Inferior parietal cortex (tissue), 1 donor: ENCODE measurements around the gene TANC2.

Experiments
- DNase-seq: peaks from one replicate; pipeline ENCODE4 v3.0.0-alpha.2; 2016; ENCODE audit errors: extremely low spot score

The TANC2 gene

DNA sequence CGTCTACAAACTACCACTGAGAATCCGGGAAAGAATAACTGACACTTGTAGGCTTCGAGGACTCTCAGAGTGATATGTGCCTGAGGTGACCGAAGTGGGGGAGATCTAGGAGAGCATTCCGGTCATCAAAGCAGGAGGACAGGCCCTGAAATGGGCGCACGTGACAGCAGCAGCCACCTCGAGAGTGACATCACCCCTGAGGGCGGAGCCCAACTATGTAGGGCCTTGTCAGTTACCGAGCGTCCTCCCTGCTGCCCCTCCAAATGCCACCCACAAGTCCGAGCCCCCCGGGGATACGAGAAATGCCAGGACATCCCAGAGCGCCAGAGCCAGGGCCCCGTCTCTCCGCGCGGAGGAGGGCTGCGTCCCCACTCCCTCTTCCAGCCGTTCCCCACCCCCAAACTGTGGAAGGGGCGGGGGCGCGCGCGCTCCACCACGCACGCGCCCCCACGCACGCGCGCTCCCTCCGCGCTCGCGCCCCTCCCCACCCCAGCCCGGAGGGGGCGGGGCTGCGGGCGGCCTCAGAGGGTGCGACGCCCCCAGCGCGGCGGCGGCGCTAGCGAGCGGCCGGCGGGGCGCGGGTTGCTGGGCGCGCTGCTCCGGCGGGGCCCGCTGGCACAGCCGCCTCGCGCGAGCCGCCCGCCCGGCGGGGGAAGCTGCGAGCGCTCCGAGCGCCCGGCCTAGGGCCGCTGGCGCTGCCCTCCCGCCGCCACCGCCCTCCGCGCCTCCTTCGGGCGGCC, at the start of gene TANC2:
TANC2 (plus strand) TSS at position 550 of the 740 bp plus-strand sequence. CDS start 43,325 bp downstream, outside the sequence.
- DNase-seq = peak; percentile 77

- no peak for DNase-seq
Observed at GRCh38 chr17:62916684-62917571, 49.1 kb upstream of the TANC2 start.

- no peak for DNase-seq
Observed at GRCh38 chr17:62919388-62919787, 46.6 kb upstream of the TANC2 start.

DNA sequence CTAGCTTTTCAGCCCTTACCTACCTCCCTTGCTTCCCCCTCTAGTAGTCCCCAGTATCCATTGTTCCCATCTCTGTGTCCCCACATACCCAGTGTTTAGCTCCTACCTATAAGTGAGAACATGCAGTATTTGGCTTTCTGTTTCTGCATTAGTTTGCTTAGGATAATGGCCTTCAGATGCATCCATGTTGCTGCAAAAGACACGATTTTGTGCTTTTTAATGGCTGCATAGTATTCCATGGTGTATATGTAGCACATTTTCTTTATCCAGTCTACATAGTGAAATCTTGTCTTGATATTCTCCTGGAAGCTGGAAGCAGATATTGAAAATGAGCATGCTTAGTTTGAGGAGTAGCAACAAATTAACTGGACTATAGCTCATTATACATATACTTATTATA, 45.7 kb upstream of the TANC2 start:
- no peak for DNase-seq

DNA sequence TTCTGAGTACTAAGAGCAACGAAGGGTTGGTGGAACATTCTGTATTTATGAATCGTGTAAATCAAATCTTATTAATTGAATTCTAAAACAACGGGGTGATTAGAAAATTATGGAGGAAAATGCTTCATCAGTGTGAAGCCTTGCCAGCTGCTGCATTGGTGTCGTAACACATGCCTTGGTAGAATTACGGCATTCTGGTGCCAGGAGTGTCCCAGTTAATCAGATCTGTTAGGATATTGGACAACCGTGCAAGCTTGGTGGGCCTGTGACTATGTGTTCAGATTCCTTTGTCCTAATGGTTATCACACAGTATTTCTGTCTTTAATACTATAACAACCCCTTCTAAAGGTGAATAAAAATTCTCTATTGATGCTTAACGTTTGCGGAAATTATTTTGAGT, 44.2 kb upstream of the TANC2 start:
- no peak for DNase-seq

DNA sequence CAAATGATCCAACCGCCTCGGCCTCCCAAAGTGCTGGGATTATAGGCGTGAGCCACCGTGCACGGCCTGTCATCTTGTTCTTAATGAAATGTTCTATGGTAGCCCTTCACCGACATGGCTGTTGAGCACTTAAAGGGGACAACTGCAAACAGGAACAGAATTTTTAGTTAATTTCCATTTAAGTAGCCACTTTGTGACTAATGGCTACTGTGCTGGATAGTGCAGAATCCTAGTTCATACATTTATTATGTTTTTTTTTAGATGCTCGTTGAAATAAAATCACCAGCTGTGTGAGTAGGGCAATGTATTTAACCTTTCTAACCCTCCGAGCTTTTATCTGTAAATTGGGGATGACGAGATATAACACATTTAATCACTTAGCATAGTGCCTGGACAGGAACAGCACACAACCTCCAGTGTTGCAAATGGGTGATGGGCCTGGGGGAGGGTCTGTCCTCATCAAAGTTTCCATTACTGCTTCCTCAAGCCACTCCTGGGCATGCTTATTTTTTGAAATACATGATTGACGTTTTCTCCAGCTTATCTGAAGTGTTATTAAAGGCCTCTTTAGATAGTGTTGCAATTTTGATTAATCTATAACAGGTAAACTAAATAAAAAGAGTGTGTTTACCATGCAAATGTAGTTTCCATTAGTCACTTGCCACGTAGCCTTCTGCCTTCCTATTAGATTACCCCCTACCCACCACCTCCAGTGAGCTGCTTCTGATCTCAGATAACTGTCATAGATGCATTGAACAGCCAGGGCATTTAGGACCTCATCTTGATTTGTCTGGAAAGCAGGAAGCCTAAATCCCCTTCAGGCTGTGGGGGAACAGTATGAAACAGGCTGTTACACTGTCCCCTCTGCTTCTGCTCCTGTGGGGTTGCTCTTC, 42.5 kb upstream of the TANC2 start:
- no peak for DNase-seq

GRCh38 chr17:62925267-62925836, 40.7 kb upstream of the TANC2 start:
- no peak for DNase-seq

GRCh38 chr17:62927083-62927482, 39.0 kb upstream of the TANC2 start:
- DNase-seq = no peak

DNA sequence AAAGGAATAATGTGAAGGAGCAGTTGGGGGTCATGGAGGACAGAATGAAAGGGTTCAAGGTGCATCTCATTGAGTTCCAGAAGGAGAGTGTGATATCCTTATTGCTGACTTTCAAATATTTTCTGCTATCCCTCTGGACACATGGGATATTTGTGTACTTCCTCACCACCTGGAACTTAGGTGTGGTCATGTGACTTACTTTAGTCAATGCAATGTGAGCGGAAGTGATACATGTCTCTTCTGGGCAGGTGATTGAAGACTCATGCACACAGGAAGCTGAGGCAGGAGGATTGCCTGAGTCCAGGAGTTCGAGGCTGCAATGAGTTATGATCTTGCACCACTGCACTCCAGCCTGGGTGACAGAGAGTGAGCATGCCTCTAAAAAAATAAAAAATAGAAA, 36.7 kb upstream of the TANC2 start:
- DNase-seq = no peak

GRCh38 chr17:62931101-62931500, 34.9 kb upstream of the TANC2 start:
- no peak for DNase-seq

DNA sequence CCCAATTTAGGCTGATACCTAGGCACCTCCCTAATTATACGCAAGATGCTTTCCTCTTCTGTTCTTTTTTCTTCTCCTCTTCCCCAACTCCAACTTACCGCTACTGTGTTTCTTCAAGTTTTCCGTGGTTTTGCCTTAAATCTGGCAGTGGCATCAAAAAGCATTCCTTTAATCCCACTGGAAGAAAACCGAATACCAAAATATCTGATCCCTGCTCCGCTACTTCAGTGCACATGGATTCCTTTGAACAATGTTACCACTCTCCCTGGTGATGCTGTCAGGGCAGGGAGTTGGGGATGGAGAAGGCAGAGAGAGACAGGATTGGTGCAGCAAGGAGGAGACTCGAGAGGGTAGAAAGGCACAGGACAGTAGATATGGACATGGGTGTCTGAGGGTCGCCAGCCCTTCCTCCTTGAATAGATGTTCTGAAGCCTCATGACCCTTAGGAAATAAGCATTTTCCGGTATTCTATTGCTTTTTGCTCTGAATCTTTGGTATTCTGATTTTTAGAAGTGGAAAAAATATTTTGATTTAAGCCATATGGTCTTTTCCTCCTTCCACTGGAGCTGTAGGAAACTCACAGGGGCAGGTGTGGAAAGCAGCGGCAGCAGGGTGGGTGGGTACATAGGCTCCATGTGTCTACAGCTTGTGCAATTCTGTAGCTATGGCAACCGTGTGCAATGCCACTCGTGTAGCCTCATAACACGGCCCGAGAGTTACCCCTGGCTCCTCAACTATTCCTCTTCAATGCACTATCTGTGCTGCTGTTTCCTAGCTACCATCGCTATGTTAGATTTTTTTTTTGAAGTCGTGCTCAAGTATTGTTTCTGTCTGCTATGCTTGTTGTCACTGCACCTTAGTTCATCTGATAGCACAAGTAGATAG, 32.3 kb upstream of the TANC2 start:
- DNase-seq = no peak

- DNase-seq = no peak
Observed at GRCh38 chr17:62935098-62935497, 30.9 kb upstream of the TANC2 start.

- DNase-seq = no peak
Observed at GRCh38 chr17:62935523-62935922, 30.5 kb upstream of the TANC2 start.

GRCh38 chr17:62937606-62938005, 28.4 kb upstream of the TANC2 start:
- no peak for DNase-seq

GRCh38 chr17:62941358-62941991, 24.6 kb upstream of the TANC2 start:
- no peak for DNase-seq

DNA sequence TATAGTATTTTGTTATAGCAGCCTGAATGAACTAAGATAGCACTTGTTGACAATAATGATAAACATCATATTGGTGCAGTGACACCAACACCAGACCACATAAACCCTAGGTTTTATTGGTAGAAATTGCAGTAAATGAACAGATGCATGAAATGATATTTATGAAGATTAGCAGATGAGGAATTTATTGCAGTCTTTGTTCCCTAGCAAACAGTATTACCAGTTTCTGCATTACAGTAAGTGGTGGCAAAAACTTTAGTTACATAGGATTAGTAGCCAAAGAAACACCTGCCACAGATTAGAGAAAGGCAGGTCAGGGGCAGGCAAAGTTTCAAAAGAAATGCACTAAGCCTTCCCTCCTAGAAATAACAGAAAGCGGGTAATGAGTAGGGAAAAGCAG, 17.7 kb upstream of the TANC2 start:
- no peak for DNase-seq

GRCh38 chr17:62949036-62949435, 17.0 kb upstream of the TANC2 start:
- no peak for DNase-seq

DNA sequence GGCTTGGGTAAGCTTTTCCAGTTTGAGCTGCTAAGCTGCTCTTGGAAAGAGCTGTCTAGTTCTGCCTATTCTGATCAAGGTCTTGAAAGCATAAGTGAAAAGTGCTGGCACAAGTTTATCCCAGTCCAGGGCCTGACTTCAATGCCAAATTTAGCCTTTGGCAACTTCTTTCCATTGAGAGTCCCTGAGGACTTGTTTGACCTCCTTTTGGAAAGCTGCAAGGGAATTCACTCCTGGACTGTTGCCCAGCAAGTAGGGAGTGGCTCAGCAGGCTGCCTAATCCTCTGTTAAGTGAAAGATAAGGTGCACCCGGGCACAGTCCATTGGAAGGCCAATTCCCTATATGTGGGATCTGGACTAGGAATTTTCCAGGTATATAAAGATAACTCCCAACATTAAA, 16.0 kb upstream of the TANC2 start:
- no peak for DNase-seq

GRCh38 chr17:62955841-62956352, 10.1 kb upstream of the TANC2 start:
- DNase-seq = no peak

- DNase-seq = no peak
Observed at GRCh38 chr17:62963296-62963695, 2.7 kb upstream of the TANC2 start.
